Sigmoid colon (tissue), 4 donors: Measurements from ENCODE around the gene CTNS.

Experiments
- EP300 ChIP-seq, 4 donors: sonication (generic); formaldehyde crosslinking; IDR thresholded peaks; one replicate each; pipeline ENCODE4 v1.6.1; 2017; ENCODE audit warnings: antibody characterized with exemption in 4 of 4
- POLR2A ChIP-seq, 2 donors: fragments of 450-650 bp; IDR thresholded peaks; one replicate each; pipeline ENCODE4 v1.6.1; 2016; ENCODE audit warnings: antibody characterized with exemption in 2 of 2, mild to moderate bottlenecking in 2 of 2, moderate library complexity in 2 of 2
- POLR2AphosphoS5 ChIP-seq, 4 donors: sonication (generic); formaldehyde crosslinking; IDR thresholded peaks; one replicate each; pipeline ENCODE4 v1.6.1; 2017; ENCODE audit warnings: antibody characterized with exemption in 4 of 4
- TF ChIP-seq, protein P1 (sequence below), 4 experiments: fragments of 450-650 bp in 3 of 4; fragments of 200-600 bp in 1 of 4; IDR thresholded peaks; one replicate each; pipeline ENCODE4 v1.5.1; 2016 to 2019; ENCODE audit warnings: antibody characterized with exemption in 4 of 4, mild to moderate bottlenecking in 3 of 4, moderate library complexity in 2 of 4

DNA sequence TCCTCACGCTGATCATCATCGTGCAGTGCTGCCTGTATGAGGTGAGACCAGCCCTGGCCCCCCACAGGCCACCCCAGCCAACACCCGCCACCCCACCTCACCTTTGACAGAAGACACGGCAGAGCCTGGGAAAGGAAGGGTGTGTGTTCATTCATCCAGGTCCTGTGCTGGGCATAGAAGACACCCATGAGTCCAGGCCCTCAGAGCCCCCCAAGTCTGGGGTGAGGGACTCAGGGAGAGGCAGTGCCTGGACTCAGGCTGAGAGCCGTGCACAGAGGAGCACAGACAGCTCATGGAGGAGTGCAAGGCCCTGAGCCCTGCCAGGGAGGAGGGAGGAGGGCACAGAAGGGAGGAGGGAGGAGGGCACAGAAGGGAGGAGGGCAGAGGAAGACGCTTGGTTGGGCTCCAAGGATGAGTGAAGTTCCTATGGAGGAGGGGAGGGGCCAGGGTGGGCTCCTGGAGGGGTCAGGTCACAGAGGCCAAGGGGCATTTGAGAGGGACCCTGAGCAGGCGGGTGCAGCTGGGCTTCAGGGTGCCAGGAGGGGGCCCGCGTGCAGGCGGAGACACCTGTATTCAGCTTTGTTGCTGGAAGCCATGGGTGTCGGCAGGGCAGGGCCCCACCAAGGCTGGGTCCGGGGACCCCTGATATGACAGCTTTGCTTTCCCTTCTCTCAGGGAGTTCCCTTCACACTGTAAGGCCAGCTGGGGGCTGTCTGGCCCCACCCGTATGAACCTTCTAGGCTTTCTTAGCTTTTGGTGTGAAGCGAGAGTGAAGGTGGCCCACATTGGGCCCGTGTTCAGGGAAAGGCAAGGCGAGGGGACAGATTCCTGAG, 20.4 kb downstream of the CTNS start:
- no peak for TF ChIP-seq EP300 (IDR thresholded peaks at IDR 0.05)
- TF ChIP-seq, protein P1, sequence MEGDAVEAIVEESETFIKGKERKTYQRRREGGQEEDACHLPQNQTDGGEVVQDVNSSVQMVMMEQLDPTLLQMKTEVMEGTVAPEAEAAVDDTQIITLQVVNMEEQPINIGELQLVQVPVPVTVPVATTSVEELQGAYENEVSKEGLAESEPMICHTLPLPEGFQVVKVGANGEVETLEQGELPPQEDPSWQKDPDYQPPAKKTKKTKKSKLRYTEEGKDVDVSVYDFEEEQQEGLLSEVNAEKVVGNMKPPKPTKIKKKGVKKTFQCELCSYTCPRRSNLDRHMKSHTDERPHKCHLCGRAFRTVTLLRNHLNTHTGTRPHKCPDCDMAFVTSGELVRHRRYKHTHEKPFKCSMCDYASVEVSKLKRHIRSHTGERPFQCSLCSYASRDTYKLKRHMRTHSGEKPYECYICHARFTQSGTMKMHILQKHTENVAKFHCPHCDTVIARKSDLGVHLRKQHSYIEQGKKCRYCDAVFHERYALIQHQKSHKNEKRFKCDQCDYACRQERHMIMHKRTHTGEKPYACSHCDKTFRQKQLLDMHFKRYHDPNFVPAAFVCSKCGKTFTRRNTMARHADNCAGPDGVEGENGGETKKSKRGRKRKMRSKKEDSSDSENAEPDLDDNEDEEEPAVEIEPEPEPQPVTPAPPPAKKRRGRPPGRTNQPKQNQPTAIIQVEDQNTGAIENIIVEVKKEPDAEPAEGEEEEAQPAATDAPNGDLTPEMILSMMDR (IDR thresholded peaks at IDR 0.05), result no peak
- no peak for TF ChIP-seq POLR2A (IDR thresholded peaks at IDR 0.05)
- no peak for TF ChIP-seq POLR2AphosphoS5 (IDR thresholded peaks at IDR 0.05)
